WTC11 (cell line): ENCODE measurements around the gene AK5. TPM values are rescaled to one million over a fixed set of nuclear protein-coding genes. Genes with fewer than 3 reads are reported as not detected.

Experiments
- ATAC-seq: fragments of 200-7000 bp; cut with Tn5 transposase; 2 replicates; pipeline ENCODE4 v1.10.0; 2021; ENCODE audit warnings: mild to moderate bottlenecking, moderate library complexity
- CTCF ChIA-PET: fragments of 300-600 bp; sonication (Branson Sonifier 250); formaldehyde crosslinking; loops from one replicate; lab custom pipeline; 2021; ENCODE audit warnings: antibody characterized with exemption; lab: Charles Lee
- POLR2A ChIA-PET: fragments of 350-600 bp; sonication (Branson Sonifier 250); formaldehyde crosslinking; loops from one replicate; lab custom pipeline; 2021; ENCODE audit warnings: antibody characterized with exemption; lab: Charles Lee
- DNase-seq: peaks from one replicate; pipeline ENCODE4 v3.0.0; 2021; ENCODE audit warnings: low spot score
- H3K27ac Mint-ChIP-seq: 2 replicates; pipeline ENCODE4 v1.8.0; 2021; ENCODE audit warnings: mixed read lengths
- H3K27me3 Mint-ChIP-seq: 2 replicates; pipeline ENCODE4 v1.8.0; 2021; ENCODE audit warnings: low read depth, mild to moderate bottlenecking, moderate library complexity, mixed read lengths
- H3K36me3 Mint-ChIP-seq: 2 replicates; pipeline ENCODE4 v1.8.0; 2021; ENCODE audit warnings: mixed read lengths
- H3K4me1 Mint-ChIP-seq: 2 replicates; pipeline ENCODE4 v1.8.0; 2022; ENCODE audit warnings: mixed read lengths
- H3K4me3 Mint-ChIP-seq: 2 replicates; pipeline ENCODE4 v1.8.0; 2021; ENCODE audit warnings: mild to moderate bottlenecking, moderate library complexity, mixed read lengths
- H3K9me3 Mint-ChIP-seq: 2 replicates; pipeline ENCODE4 v1.8.0; 2021; ENCODE audit warnings: mixed read lengths
- CREB1 ChIP-seq: sonication (generic); formaldehyde crosslinking; IDR thresholded peaks from 2 replicates; pipeline ENCODE4 v1.8.0; 2023; ENCODE audit warnings: mild to moderate bottlenecking, missing genetic modification reagents
- CREM ChIP-seq: sonication (generic); formaldehyde crosslinking; IDR thresholded peaks from 2 replicates; pipeline ENCODE4 v1.8.1; 2022; ENCODE audit warnings: mild to moderate bottlenecking, missing genetic modification reagents, moderate library complexity
- E2F4 ChIP-seq: sonication (generic); formaldehyde crosslinking; IDR thresholded peaks from 2 replicates; pipeline ENCODE4 v1.8.1; 2022; ENCODE audit warnings: low read depth, mild to moderate bottlenecking, moderate library complexity, missing genetic modification reagents, borderline replicate concordance
- ESRRA ChIP-seq: sonication (generic); formaldehyde crosslinking; IDR thresholded peaks from 2 replicates; pipeline ENCODE4 v1.8.1; 2022; ENCODE audit warnings: mild to moderate bottlenecking, missing genetic modification reagents, borderline replicate concordance
- FOXK1 ChIP-seq: sonication (generic); formaldehyde crosslinking; IDR thresholded peaks from 2 replicates; pipeline ENCODE4 v1.8.0; 2022; ENCODE audit warnings: mild to moderate bottlenecking, moderate library complexity, missing genetic modification reagents
- KAT7 ChIP-seq: sonication (generic); formaldehyde crosslinking; IDR thresholded peaks from 2 replicates; pipeline ENCODE4 v1.8.1; 2023; ENCODE audit warnings: missing genetic modification reagents, mild to moderate bottlenecking, borderline replicate concordance
- MXD4 ChIP-seq: fragments of 250-450 bp; sonication (Bioruptor Pico); IDR thresholded peaks from 2 replicates; pipeline ENCODE4 v1.8.0; 2021; ENCODE audit warnings: mild to moderate bottlenecking, moderate library complexity, borderline replicate concordance
- NR2C2 ChIP-seq: sonication (generic); formaldehyde crosslinking; IDR thresholded peaks from 2 replicates; pipeline ENCODE4 v1.8.0; 2022; ENCODE audit warnings: mild to moderate bottlenecking, missing genetic modification reagents
- NR3C1 ChIP-seq: sonication (generic); formaldehyde crosslinking; conservative IDR thresholded peaks from 2 replicates; pipeline ENCODE4 v1.8.1; 2023; ENCODE audit warnings: low read depth, mild to moderate bottlenecking, missing genetic modification reagents
- OVOL2 ChIP-seq: fragments of 250-450 bp; sonication (Bioruptor Pico); IDR thresholded peaks from 2 replicates; pipeline ENCODE4 v1.9.0; 2021; ENCODE audit warnings: mild to moderate bottlenecking, borderline replicate concordance
- SMAD4 ChIP-seq: sonication (generic); formaldehyde crosslinking; IDR thresholded peaks from 2 replicates; pipeline ENCODE4 v1.8.0; 2022; ENCODE audit warnings: mild to moderate bottlenecking, missing genetic modification reagents
- SP1 ChIP-seq: sonication (generic); formaldehyde crosslinking; conservative IDR thresholded peaks from 2 replicates; pipeline ENCODE4 v1.8.1; 2022; ENCODE audit warnings: missing genetic modification reagents
- TP53 ChIP-seq: sonication (generic); formaldehyde crosslinking; IDR thresholded peaks from 2 replicates; pipeline ENCODE4 v1.8.1; 2023; ENCODE audit warnings: mild to moderate bottlenecking, missing genetic modification reagents
- ZNF232 ChIP-seq: sonication (generic); formaldehyde crosslinking; IDR thresholded peaks from 2 replicates; pipeline ENCODE4 v1.8.0; 2022; ENCODE audit warnings: mild to moderate bottlenecking, missing genetic modification reagents
- total RNA-seq: library from RNA; stranded (reverse); gene quantifications from 3 replicates; pipeline ENCODE4 v1.2.3, GENCODE V29; 2021
- TF ChIP-seq, protein P1 (sequence below): fragments of 250-450 bp; sonication (Bioruptor Pico); conservative IDR thresholded peaks from 2 replicates; pipeline ENCODE4 v1.9.0; 2021; ENCODE audit warnings: mild to moderate bottlenecking
- TF ChIP-seq, protein P2 (sequence below): sonication (generic); formaldehyde crosslinking; IDR thresholded peaks from 2 replicates; pipeline ENCODE4 v1.8.1; 2023; ENCODE audit warnings: mild to moderate bottlenecking, missing genetic modification reagents, borderline replicate concordance
- TF ChIP-seq, protein P3 (sequence below): fragments of 250-450 bp; sonication (Bioruptor Pico); IDR thresholded peaks from 2 replicates; pipeline ENCODE4 v1.9.0; 2021; ENCODE audit warnings: mild to moderate bottlenecking, borderline replicate concordance
- TF ChIP-seq, protein P4 (sequence below): sonication (generic); formaldehyde crosslinking; conservative IDR thresholded peaks from 2 replicates; pipeline ENCODE4 v1.8.1; 2022; ENCODE audit warnings: mild to moderate bottlenecking, missing genetic modification reagents

The AK5 gene
- total RNA-seq, 1 experiment from 2014 or later: 3.0 TPM

GRCh38 chr1:77388661-77389060 is 106.8 kb downstream of the AK5 start (continued):
- TF ChIP-seq OVOL2 (CRISPR knock-in tag): no peak
- TF ChIP-seq ESRRA (CRISPR knock-in tag): no peak
- TF ChIP-seq, protein P1, sequence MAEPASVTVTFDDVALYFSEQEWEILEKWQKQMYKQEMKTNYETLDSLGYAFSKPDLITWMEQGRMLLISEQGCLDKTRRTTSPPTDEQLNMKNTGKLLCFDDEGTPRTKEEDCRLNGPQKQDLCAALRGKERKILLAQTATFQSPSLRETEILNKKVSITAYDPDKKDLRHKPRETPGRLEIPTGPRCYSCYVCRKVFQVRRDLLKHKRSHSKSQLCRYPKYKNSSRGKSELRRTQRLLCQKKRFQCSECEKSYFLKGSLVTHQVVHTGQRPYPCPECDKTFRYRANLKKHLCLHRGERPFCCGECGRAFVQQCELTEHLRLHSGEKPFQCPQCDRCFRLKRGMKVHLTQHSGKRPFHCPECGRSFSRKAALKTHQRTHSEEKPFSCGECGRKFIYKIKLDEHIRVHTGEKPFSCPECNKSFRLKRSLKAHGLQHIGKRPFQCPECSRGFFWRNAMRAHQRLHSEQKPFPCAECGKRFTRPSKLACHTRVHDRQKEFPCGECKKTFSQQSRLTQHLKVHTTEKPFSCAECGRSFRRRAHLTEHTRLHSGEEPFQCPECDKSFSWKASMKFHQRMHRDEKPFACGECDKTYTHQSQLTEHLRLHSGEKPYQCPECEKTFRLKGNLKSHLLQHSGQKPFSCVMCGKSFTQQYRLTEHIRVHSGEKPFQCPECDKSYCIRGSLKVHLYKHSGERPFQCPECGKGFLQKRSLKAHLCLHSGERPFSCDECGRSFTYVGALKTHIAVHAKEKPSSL (CRISPR knock-in tag): no peak
- TF ChIP-seq SMAD4 (CRISPR knock-in tag): no peak
- TF ChIP-seq NR3C1 (CRISPR knock-in tag): no peak
- no peak for TF ChIP-seq TP53
- no peak for TF ChIP-seq NR2C2 (CRISPR knock-in tag)
- TF ChIP-seq, protein P2, sequence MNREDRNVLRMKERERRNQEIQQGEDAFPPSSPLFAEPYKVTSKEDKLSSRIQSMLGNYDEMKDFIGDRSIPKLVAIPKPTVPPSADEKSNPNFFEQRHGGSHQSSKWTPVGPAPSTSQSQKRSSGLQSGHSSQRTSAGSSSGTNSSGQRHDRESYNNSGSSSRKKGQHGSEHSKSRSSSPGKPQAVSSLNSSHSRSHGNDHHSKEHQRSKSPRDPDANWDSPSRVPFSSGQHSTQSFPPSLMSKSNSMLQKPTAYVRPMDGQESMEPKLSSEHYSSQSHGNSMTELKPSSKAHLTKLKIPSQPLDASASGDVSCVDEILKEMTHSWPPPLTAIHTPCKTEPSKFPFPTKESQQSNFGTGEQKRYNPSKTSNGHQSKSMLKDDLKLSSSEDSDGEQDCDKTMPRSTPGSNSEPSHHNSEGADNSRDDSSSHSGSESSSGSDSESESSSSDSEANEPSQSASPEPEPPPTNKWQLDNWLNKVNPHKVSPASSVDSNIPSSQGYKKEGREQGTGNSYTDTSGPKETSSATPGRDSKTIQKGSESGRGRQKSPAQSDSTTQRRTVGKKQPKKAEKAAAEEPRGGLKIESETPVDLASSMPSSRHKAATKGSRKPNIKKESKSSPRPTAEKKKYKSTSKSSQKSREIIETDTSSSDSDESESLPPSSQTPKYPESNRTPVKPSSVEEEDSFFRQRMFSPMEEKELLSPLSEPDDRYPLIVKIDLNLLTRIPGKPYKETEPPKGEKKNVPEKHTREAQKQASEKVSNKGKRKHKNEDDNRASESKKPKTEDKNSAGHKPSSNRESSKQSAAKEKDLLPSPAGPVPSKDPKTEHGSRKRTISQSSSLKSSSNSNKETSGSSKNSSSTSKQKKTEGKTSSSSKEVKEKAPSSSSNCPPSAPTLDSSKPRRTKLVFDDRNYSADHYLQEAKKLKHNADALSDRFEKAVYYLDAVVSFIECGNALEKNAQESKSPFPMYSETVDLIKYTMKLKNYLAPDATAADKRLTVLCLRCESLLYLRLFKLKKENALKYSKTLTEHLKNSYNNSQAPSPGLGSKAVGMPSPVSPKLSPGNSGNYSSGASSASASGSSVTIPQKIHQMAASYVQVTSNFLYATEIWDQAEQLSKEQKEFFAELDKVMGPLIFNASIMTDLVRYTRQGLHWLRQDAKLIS (CRISPR knock-in tag): no peak

GRCh38 chr1:77392486-77392885 is 110.7 kb downstream of the AK5 start:
- DNase-seq (no peak), ATAC-seq (no peak)
- no peaks in the 10 kb centered on the region for H3K27me3 Mint-ChIP-seq
- ChIA-PET POLR2A (no interaction called here), CTCF (interaction anchor here (1.6 kb wide), 1 partner anchor 141 kb away, joined by 3 read pairs; no protein-coding TSS in a partner anchor)
- H3K4me3 Mint-ChIP-seq: no peak overlapping the region
- no peaks in the 10 kb centered on the region for H3K36me3 Mint-ChIP-seq
- no peaks in the 10 kb centered on the region for H3K9me3 Mint-ChIP-seq
- peaks cover 6% of the 10 kb centered on the region for H3K4me1 Mint-ChIP-seq
- TF ChIP-seq CREB1 (no peak), CREM (CRISPR knock-in tag) (no peak), E2F4 (no peak), KAT7 (CRISPR knock-in tag) (no peak), SP1 (CRISPR knock-in tag) (no peak), NR3C1 (CRISPR knock-in tag) (no peak), MXD4 (CRISPR knock-in tag) (no peak), ZNF232 (CRISPR knock-in tag) (no peak)
- TF ChIP-seq, protein P1 (CRISPR knock-in tag): no peak
- H3K27ac Mint-ChIP-seq: no peak overlapping the region

GRCh38 chr1:77394166-77394565 is 112.3 kb downstream of the AK5 start:
- H3K9me3 Mint-ChIP-seq: no peaks in the 10 kb centered on the region
- CTCF ChIA-PET: no interaction called here
- no peak for DNase-seq
- TF ChIP-seq, protein P3, sequence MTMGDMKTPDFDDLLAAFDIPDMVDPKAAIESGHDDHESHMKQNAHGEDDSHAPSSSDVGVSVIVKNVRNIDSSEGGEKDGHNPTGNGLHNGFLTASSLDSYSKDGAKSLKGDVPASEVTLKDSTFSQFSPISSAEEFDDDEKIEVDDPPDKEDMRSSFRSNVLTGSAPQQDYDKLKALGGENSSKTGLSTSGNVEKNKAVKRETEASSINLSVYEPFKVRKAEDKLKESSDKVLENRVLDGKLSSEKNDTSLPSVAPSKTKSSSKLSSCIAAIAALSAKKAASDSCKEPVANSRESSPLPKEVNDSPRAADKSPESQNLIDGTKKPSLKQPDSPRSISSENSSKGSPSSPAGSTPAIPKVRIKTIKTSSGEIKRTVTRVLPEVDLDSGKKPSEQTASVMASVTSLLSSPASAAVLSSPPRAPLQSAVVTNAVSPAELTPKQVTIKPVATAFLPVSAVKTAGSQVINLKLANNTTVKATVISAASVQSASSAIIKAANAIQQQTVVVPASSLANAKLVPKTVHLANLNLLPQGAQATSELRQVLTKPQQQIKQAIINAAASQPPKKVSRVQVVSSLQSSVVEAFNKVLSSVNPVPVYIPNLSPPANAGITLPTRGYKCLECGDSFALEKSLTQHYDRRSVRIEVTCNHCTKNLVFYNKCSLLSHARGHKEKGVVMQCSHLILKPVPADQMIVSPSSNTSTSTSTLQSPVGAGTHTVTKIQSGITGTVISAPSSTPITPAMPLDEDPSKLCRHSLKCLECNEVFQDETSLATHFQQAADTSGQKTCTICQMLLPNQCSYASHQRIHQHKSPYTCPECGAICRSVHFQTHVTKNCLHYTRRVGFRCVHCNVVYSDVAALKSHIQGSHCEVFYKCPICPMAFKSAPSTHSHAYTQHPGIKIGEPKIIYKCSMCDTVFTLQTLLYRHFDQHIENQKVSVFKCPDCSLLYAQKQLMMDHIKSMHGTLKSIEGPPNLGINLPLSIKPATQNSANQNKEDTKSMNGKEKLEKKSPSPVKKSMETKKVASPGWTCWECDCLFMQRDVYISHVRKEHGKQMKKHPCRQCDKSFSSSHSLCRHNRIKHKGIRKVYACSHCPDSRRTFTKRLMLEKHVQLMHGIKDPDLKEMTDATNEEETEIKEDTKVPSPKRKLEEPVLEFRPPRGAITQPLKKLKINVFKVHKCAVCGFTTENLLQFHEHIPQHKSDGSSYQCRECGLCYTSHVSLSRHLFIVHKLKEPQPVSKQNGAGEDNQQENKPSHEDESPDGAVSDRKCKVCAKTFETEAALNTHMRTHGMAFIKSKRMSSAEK (CRISPR knock-in tag): no peak
- TF ChIP-seq FOXK1 (CRISPR knock-in tag) (no peak), CREM (CRISPR knock-in tag) (no peak)
- TF ChIP-seq, protein P4, sequence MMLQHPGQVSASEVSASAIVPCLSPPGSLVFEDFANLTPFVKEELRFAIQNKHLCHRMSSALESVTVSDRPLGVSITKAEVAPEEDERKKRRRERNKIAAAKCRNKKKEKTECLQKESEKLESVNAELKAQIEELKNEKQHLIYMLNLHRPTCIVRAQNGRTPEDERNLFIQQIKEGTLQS (CRISPR knock-in tag): no peak
- ATAC-seq: no peak
- H3K36me3 Mint-ChIP-seq: no peaks in the 10 kb centered on the region
- H3K4me3 Mint-ChIP-seq: no peak overlapping the region
- no peak overlapping the region for H3K27ac Mint-ChIP-seq
- POLR2A ChIA-PET: no interaction called here
- H3K4me1 Mint-ChIP-seq: peaks cover 5% of the 10 kb centered on the region; the same call in 1 of the 2 replicates
- no peaks in the 10 kb centered on the region for H3K27me3 Mint-ChIP-seq
